ENCODE measurements around the gene ANKRD39.

ANKRD39 gene

DNA sequence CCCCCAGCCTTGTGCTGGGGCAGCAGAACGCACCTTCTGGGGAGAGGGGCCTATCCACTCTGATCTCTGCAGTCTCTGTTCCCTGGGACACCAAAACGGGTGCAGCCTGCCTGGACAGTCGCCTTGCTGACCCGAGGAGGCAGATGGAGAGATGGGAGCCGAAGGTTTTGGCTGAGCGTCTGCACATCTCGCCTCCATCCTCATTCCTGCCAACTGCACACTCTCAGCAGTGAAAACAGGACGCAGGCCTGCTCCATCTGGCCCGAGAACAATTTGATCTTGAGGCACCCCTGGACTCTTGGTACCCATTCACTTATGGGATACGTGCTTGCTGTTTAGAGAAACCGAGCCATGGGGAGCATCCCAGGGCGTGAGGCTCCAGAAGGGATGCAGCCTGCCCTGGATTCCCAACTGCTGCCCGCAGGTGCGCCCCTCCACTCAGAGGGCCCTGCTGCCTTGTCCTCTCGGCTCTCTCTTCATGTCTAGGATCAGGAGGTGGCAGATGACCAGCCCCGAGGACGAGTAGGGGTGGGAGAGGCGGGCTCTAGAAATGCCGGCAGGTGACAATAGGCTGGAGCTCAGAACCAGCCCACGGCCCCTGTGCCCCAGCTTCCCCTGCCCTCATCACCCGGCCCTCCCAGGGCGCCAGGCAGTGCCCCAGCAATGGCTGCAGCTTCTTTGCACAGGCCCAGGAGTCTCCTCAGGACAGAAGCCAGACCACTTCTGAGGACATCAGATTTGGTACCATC is 21.2 kb upstream of the ANKRD39 start:
- H3F3A ChIP-seq (ENCODE audit: insufficient read depth, low read length): no peaks in the 10 kb centered on the region
- no peaks in the 10 kb centered on the region for H3K9me2 ChIP-seq (replicated peaks; ENCODE audit: insufficient read depth, low read length)
- H2AFZ ChIP-seq (ENCODE audit: low read length): no peak overlapping the region
- H3K4me1 ChIP-seq (ENCODE audit: low read length): no peaks in the 10 kb centered on the region
- no peaks in the 10 kb centered on the region for H3K9me3 ChIP-seq (replicated peaks; ENCODE audit: insufficient read depth, low read length)
- H3K27ac ChIP-seq (ENCODE audit: low read length): no peak overlapping the region
- H3K27me3 ChIP-seq (replicated peaks; ENCODE audit: insufficient read depth, low read length): peaks cover 29% of the 10 kb centered on the region; the same call in 1 of the 2 replicates
- no peaks in the 10 kb centered on the region for H4K20me1 ChIP-seq (ENCODE audit: insufficient read depth, low read length)
- TF ChIP-seq EZH2 (optimal IDR thresholded peaks at IDR 0.05; ENCODE audit: low read depth, low read length) (no peak), EZH2phosphoT487 (IDR thresholded peaks at IDR 0.05; ENCODE audit: low read length) (no peak)
- TF ChIP-seq, protein P1, sequence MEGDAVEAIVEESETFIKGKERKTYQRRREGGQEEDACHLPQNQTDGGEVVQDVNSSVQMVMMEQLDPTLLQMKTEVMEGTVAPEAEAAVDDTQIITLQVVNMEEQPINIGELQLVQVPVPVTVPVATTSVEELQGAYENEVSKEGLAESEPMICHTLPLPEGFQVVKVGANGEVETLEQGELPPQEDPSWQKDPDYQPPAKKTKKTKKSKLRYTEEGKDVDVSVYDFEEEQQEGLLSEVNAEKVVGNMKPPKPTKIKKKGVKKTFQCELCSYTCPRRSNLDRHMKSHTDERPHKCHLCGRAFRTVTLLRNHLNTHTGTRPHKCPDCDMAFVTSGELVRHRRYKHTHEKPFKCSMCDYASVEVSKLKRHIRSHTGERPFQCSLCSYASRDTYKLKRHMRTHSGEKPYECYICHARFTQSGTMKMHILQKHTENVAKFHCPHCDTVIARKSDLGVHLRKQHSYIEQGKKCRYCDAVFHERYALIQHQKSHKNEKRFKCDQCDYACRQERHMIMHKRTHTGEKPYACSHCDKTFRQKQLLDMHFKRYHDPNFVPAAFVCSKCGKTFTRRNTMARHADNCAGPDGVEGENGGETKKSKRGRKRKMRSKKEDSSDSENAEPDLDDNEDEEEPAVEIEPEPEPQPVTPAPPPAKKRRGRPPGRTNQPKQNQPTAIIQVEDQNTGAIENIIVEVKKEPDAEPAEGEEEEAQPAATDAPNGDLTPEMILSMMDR (IDR thresholded peaks at IDR 0.05; ENCODE audit: low read length): no peak
- no peak overlapping the region for H3K4me2 ChIP-seq (ENCODE audit: low read depth, low read length)
- no peak overlapping the region for H3K9ac ChIP-seq (ENCODE audit: low read length)
- no peak overlapping the region for H3K4me3 ChIP-seq (ENCODE audit: low read length)
- H3K36me3 ChIP-seq (replicated peaks; ENCODE audit: insufficient read depth, low read length): no peaks in the 10 kb centered on the region
- no peak for DNase-seq
- H3K79me2 ChIP-seq (ENCODE audit: low read length): no peaks in the 10 kb centered on the region

GRCh38 chr2:96878171-96878570 is 20.4 kb upstream of the ANKRD39 start:
- no peak overlapping the region for H2AFZ ChIP-seq (ENCODE audit: low read length)
- no peaks in the 10 kb centered on the region for H3K9me2 ChIP-seq (replicated peaks; ENCODE audit: insufficient read depth, low read length)
- peaks cover 29% of the 10 kb centered on the region; the same call in 1 of the 2 replicates for H3K27me3 ChIP-seq (replicated peaks; ENCODE audit: insufficient read depth, low read length)
- H3K9me3 ChIP-seq (replicated peaks; ENCODE audit: insufficient read depth, low read length): no peaks in the 10 kb centered on the region
- H3K4me3 ChIP-seq (ENCODE audit: low read length): no peak overlapping the region
- no peaks in the 10 kb centered on the region for H3K36me3 ChIP-seq (replicated peaks; ENCODE audit: insufficient read depth, low read length)
- TF ChIP-seq, protein P1 (IDR thresholded peaks at IDR 0.05; ENCODE audit: low read length): no peak
- TF ChIP-seq EZH2phosphoT487 (IDR thresholded peaks at IDR 0.05; ENCODE audit: low read length) (no peak), EZH2 (optimal IDR thresholded peaks at IDR 0.05; ENCODE audit: low read depth, low read length) (no peak)
- H4K20me1 ChIP-seq (ENCODE audit: insufficient read depth, low read length): no peaks in the 10 kb centered on the region
- H3K9ac ChIP-seq (ENCODE audit: low read length): no peak overlapping the region
- H3K27ac ChIP-seq (ENCODE audit: low read length): no peak overlapping the region
- no peaks in the 10 kb centered on the region for H3F3A ChIP-seq (ENCODE audit: insufficient read depth, low read length)
- no peaks in the 10 kb centered on the region for H3K4me1 ChIP-seq (ENCODE audit: low read length)
- H3K4me2 ChIP-seq (ENCODE audit: low read depth, low read length): no peak overlapping the region
- H3K79me2 ChIP-seq (ENCODE audit: low read length): no peaks in the 10 kb centered on the region
- no peak for DNase-seq

- Histone ChIP-seq H3K9me2 (replicated peaks; ENCODE audit: insufficient read depth, low read length) (no peaks in the 10 kb centered on the region), H3K27ac (ENCODE audit: low read length) (no peak overlapping the region), H3K4me2 (ENCODE audit: low read depth, low read length) (no peak overlapping the region), H3K9ac (ENCODE audit: low read length) (no peak overlapping the region), H3K9me3 (replicated peaks; ENCODE audit: insufficient read depth, low read length) (no peaks in the 10 kb centered on the region), H2AFZ (ENCODE audit: low read length) (no peak overlapping the region), H3K4me1 (ENCODE audit: low read length) (no peaks in the 10 kb centered on the region), H3K27me3 (replicated peaks; ENCODE audit: insufficient read depth, low read length) (peaks cover 29% of the 10 kb centered on the region; the same call in 1 of the 2 replicates), H3K36me3 (replicated peaks; ENCODE audit: insufficient read depth, low read length) (no peaks in the 10 kb centered on the region), H3K4me3 (ENCODE audit: low read length) (no peak overlapping the region), H3F3A (ENCODE audit: insufficient read depth, low read length) (no peaks in the 10 kb centered on the region), H4K20me1 (ENCODE audit: insufficient read depth, low read length) (no peaks in the 10 kb centered on the region), H3K79me2 (ENCODE audit: low read length) (no peaks in the 10 kb centered on the region)
- TF ChIP-seq, protein P1 (IDR thresholded peaks at IDR 0.05; ENCODE audit: low read length): no peak
- no peak for TF ChIP-seq EZH2 (optimal IDR thresholded peaks at IDR 0.05; ENCODE audit: low read depth, low read length)
- TF ChIP-seq EZH2phosphoT487 (IDR thresholded peaks at IDR 0.05; ENCODE audit: low read length): no peak
- no peak for DNase-seq
Observed at GRCh38 chr2:96877631-96878092, 19.8 kb upstream of the ANKRD39 start.
